K562 (cell line): ENCODE results near the gene AGRN. TPM values are rescaled to one million over a fixed set of nuclear protein-coding genes. Genes with fewer than 3 reads are reported as not detected.
A peak's percentile ranks its signal among the peaks of the same experiment; 100 is the strongest.

Experiments used
- CCNT2 ChIP-seq: IDR thresholded peaks from 2 replicates; pipeline ENCODE4 v1.6.1; 2011; ENCODE audit warnings: borderline replicate concordance, low read depth, mild to moderate bottlenecking, moderate library complexity, mixed read lengths, low read length; ENCODE audit not compliant: insufficient read length; ENCODE audit errors: extremely low read depth
- CHCHD3 ChIP-seq: fragments of 250-450 bp; sonication (Bioruptor Pico); IDR thresholded peaks from 2 replicates; pipeline ENCODE4 v2.1.2; 2022; ENCODE audit warnings: mild to moderate bottlenecking
- CHD4 ChIP-seq: fragments of 200-600 bp; sonication (generic); IDR thresholded peaks from 3 replicates; pipeline ENCODE4 v1.6.1; 2012; ENCODE audit warnings: low read depth, mild to moderate bottlenecking, mixed read lengths, low read length, inconsistent platforms; ENCODE audit not compliant: insufficient read depth, insufficient replicate concordance, poor library complexity, severe bottlenecking
- DIDO1 ChIP-seq: fragments of 450-650 bp; IDR thresholded peaks from 2 replicates; pipeline ENCODE4 v1.6.1; 2016; ENCODE audit warnings: low read depth, missing biosample characterization, missing genetic modification characterization
- PURB ChIP-seq: sonication (generic); formaldehyde crosslinking; IDR thresholded peaks from 2 replicates; pipeline ENCODE4 v1.9.0; 2021; ENCODE audit warnings: low read depth, mild to moderate bottlenecking, missing genetic modification reagents
- SAP30 ChIP-seq: fragments of 200-600 bp; sonication (generic); IDR thresholded peaks from 2 replicates; pipeline ENCODE4 v1.6.1; 2012; ENCODE audit warnings: borderline replicate concordance, low read depth, mild to moderate bottlenecking, moderate library complexity, low read length, control low read depth, inconsistent platforms; ENCODE audit not compliant: insufficient read depth, poor library complexity, severe bottlenecking
- SMARCC2 ChIP-seq: fragments of 450-650 bp; IDR thresholded peaks from 2 replicates; pipeline ENCODE4 v1.6.1; 2017; ENCODE audit warnings: antibody characterized with exemption, moderate library complexity, mild to moderate bottlenecking, low read depth
- TEAD1 ChIP-seq, 2 experiments: fragments of 450-650 bp in 1 of 2; sonication (generic) in 1 of 2; formaldehyde crosslinking; IDR thresholded peaks; 2 replicates each; pipeline versions ENCODE4 v1.4.0 to v1.8.0; 2020 to 2022; ENCODE audit warnings: mild to moderate bottlenecking in 2 of 2, missing genetic modification reagents in 1 of 2
- TFAM ChIP-seq: fragments of 250-450 bp; sonication (Bioruptor Pico); conservative IDR thresholded peaks from 2 replicates; pipeline ENCODE4 v1.5.0; 2021; ENCODE audit warnings: mild to moderate bottlenecking, moderate library complexity
- ZNF445 ChIP-seq: fragments of 250-450 bp; sonication (Bioruptor Pico); IDR thresholded peaks from 2 replicates; pipeline ENCODE4 v1.4.0; 2020; ENCODE audit warnings: low read depth, mild to moderate bottlenecking, moderate library complexity
- ZNF764 ChIP-seq: fragments of 250-450 bp; sonication (Bioruptor Pico); IDR thresholded peaks from 2 replicates; pipeline ENCODE4 v1.4.0; 2020; ENCODE audit warnings: low read depth, mild to moderate bottlenecking, moderate library complexity
- polyA plus RNA-seq, 8 experiments: library from polyadenylated mRNA; depleted of rRNA in 4 of 8; stranded (reverse) in 5 of 8; unstranded in 3 of 8; fragments of >200 nt; fragmentation: Nextera tagmentation in 2 of 8; fragmentation: Illumina TruSeq in 1 of 8; extraction: Ambion mirVana in 2 of 8; extraction: Trizol in 1 of 8; gene quantifications; 2 replicates each; pipeline versions ENCODE4 v1.2.1 to v1.2.3, GENCODE V29; 2011 to 2014; ENCODE audit warnings: inconsistent platforms in 1 of 8, missing spikeins in 1 of 8
- total RNA-seq, 7 experiments: library from RNA; depleted of rRNA in 6 of 7; stranded (reverse); fragments of >200 nt in 6 of 7; fragmentation: Illumina TruSeq in 2 of 7; extraction: Trizol in 2 of 7; gene quantifications; 2 replicates each; pipeline versions ENCODE4 v1.2.1 to v1.2.3, GENCODE V29; 2011 to 2021; ENCODE audit warnings: low replicate concordance in 1 of 7
- TF ChIP-seq, protein P1 (sequence below): fragments of 250-450 bp; sonication (Bioruptor Pico); IDR thresholded peaks from 2 replicates; pipeline ENCODE4 v1.8.0; 2022; ENCODE audit warnings: moderate library complexity, mild to moderate bottlenecking, inconsistent platforms
- TF ChIP-seq, protein P2 (sequence below): IDR thresholded peaks from 2 replicates; pipeline ENCODE4 v1.6.1; 2011; ENCODE audit warnings: borderline replicate concordance, low read depth, mild to moderate bottlenecking, moderate library complexity, low read length; ENCODE audit not compliant: insufficient read depth, poor library complexity, severe bottlenecking
- TF ChIP-seq, protein P3 (sequence below): sonication (generic); formaldehyde crosslinking; IDR thresholded peaks from 2 replicates; pipeline ENCODE4 v1.9.0; 2022; ENCODE audit warnings: mild to moderate bottlenecking, missing genetic modification reagents
- TF ChIP-seq, protein P4 (sequence below), 2 experiments: fragments of 450-650 bp; IDR thresholded peaks; 2 replicates each; pipeline ENCODE4 v1.6.1; 2016
- TF ChIP-seq, protein P5 (sequence below): fragments of 450-650 bp; IDR thresholded peaks from 2 replicates; pipeline ENCODE4 v1.6.1; 2018; ENCODE audit warnings: mild to moderate bottlenecking, low read depth; ENCODE audit not compliant: partially characterized antibody
- TF ChIP-seq, protein P6 (sequence below): sonication (generic); IDR thresholded peaks from 2 replicates; pipeline ENCODE4 v1.6.1; 2016

AGRN gene
- total and polyA plus RNA-seq, 9 of the 15 experiments (the other 6 are each of a cell fraction or from before 2014, with no cell fraction given) = 0.04 to 111 (median 18.1) TPM

DNA sequence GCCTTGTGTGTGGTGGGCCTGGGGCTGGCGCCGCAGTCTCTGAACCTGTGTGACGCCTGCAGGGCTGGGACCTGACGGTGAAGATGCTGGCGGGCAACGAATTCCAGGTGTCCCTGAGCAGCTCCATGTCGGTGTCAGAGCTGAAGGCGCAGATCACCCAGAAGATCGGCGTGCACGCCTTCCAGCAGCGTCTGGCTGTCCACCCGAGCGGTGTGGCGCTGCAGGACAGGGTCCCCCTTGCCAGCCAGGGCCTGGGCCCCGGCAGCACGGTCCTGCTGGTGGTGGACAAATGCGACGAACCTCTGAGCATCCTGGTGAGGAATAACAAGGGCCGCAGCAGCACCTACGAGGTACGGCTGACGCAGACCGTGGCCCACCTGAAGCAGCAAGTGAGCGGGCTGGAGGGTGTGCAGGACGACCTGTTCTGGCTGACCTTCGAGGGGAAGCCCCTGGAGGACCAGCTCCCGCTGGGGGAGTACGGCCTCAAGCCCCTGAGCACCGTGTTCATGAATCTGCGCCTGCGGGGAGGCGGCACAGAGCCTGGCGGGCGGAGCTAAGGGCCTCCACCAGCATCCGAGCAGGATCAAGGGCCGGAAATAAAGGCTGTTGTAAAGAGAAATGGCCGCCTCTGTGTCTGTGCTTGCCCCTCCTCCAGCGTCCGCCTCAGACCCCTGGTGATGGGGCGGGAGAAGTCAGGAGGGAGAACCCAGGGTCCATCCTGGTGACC lies 5.8 kb upstream of the AGRN start (continued):
- TF ChIP-seq, protein P1, sequence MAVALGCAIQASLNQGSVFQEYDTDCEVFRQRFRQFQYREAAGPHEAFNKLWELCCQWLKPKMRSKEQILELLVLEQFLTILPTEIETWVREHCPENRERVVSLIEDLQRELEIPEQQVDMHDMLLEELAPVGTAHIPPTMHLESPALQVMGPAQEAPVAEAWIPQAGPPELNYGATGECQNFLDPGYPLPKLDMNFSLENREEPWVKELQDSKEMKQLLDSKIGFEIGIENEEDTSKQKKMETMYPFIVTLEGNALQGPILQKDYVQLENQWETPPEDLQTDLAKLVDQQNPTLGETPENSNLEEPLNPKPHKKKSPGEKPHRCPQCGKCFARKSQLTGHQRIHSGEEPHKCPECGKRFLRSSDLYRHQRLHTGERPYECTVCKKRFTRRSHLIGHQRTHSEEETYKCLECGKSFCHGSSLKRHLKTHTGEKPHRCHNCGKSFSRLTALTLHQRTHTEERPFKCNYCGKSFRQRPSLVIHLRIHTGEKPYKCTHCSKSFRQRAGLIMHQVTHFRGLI (CRISPR knock-in tag) = no peak
- TF ChIP-seq ZNF445 (CRISPR knock-in tag) (no peak), TEAD1 (CRISPR knock-in tag; IDR thresholded peaks at IDR 0.05) (no peak), SAP30 (no peak), TFAM (CRISPR knock-in tag) (no peak), DIDO1 (tag) (no peak), CCNT2 (peak; percentile 28), PURB (CRISPR knock-in tag) (no peak), ZNF764 (CRISPR knock-in tag) (no peak), CHD4 (no peak), SMARCC2 (no peak), CHCHD3 (CRISPR knock-in tag) (no peak)
- TF ChIP-seq, protein P2, sequence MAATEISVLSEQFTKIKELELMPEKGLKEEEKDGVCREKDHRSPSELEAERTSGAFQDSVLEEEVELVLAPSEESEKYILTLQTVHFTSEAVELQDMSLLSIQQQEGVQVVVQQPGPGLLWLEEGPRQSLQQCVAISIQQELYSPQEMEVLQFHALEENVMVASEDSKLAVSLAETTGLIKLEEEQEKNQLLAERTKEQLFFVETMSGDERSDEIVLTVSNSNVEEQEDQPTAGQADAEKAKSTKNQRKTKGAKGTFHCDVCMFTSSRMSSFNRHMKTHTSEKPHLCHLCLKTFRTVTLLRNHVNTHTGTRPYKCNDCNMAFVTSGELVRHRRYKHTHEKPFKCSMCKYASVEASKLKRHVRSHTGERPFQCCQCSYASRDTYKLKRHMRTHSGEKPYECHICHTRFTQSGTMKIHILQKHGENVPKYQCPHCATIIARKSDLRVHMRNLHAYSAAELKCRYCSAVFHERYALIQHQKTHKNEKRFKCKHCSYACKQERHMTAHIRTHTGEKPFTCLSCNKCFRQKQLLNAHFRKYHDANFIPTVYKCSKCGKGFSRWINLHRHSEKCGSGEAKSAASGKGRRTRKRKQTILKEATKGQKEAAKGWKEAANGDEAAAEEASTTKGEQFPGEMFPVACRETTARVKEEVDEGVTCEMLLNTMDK = no peak
- TF ChIP-seq, protein P3, sequence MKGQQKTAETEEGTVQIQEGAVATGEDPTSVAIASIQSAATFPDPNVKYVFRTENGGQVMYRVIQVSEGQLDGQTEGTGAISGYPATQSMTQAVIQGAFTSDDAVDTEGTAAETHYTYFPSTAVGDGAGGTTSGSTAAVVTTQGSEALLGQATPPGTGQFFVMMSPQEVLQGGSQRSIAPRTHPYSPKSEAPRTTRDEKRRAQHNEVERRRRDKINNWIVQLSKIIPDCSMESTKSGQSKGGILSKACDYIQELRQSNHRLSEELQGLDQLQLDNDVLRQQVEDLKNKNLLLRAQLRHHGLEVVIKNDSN = no peak
- TF ChIP-seq, protein P4, sequence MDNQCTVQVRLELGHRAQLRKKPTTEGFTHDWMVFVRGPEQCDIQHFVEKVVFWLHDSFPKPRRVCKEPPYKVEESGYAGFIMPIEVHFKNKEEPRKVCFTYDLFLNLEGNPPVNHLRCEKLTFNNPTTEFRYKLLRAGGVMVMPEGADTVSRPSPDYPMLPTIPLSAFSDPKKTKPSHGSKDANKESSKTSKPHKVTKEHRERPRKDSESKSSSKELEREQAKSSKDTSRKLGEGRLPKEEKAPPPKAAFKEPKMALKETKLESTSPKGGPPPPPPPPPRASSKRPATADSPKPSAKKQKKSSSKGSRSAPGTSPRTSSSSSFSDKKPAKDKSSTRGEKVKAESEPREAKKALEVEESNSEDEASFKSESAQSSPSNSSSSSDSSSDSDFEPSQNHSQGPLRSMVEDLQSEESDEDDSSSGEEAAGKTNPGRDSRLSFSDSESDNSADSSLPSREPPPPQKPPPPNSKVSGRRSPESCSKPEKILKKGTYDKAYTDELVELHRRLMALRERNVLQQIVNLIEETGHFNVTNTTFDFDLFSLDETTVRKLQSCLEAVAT (IDR thresholded peaks at IDR 0.05) = peak in 1 of 2 experiments; percentile 78; a peak in 2 of 4 replicates
- TF ChIP-seq, protein P5, sequence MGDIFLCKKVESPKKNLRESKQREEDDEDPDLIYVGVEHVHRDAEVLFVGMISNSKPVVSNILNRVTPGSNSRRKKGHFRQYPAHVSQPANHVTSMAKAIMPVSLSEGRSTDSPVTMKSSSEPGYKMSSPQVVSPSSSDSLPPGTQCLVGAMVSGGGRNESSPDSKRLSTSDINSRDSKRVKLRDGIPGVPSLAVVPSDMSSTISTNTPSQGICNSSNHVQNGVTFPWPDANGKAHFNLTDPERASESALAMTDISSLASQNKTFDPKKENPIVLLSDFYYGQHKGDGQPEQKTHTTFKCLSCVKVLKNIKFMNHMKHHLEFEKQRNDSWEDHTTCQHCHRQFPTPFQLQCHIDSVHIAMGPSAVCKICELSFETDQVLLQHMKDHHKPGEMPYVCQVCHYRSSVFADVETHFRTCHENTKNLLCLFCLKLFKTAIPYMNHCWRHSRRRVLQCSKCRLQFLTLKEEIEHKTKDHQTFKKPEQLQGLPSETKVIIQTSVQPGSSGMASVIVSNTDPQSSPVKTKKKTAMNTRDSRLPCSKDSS = no peak
- TF ChIP-seq, protein P6, sequence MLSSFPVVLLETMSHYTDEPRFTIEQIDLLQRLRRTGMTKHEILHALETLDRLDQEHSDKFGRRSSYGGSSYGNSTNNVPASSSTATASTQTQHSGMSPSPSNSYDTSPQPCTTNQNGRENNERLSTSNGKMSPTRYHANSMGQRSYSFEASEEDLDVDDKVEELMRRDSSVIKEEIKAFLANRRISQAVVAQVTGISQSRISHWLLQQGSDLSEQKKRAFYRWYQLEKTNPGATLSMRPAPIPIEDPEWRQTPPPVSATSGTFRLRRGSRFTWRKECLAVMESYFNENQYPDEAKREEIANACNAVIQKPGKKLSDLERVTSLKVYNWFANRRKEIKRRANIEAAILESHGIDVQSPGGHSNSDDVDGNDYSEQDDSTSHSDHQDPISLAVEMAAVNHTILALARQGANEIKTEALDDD = no peak
